GM21381 (cell line): Measurements from ENCODE around the gene GBP3.
"Not testable (repeated sequence)": the region's sequence is repeated elsewhere in the genome, so short reads cannot be mapped to it uniquely, and the experiment has no call there.

ENCODE experiments used
- ATAC-seq: cut with Tn5 transposase; IDR thresholded peaks from one replicate; pipeline ENCODE4 v1.9.1; 2021; ENCODE audit warnings: mild to moderate bottlenecking, moderate library complexity; ENCODE audit not compliant: unreplicated experiment

The GBP3 gene

DNA sequence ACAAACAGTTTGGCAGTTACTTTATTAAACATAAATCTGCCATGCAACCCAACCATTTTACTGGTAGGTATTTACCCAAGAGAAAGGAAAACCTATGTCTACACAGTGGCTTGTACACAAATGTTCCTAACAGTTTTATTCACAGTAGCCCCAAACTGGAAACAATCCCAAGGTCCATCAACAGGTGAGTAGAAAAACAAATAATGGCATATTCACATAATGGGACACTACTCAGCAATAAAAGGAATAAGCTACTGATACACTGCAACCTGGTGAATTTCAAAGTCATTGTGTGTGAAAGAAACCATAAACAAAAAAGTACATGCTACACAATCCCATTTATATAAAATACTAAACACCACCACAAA, 42.9 kb downstream of the GBP3 start:
- no peak for ATAC-seq

DNA sequence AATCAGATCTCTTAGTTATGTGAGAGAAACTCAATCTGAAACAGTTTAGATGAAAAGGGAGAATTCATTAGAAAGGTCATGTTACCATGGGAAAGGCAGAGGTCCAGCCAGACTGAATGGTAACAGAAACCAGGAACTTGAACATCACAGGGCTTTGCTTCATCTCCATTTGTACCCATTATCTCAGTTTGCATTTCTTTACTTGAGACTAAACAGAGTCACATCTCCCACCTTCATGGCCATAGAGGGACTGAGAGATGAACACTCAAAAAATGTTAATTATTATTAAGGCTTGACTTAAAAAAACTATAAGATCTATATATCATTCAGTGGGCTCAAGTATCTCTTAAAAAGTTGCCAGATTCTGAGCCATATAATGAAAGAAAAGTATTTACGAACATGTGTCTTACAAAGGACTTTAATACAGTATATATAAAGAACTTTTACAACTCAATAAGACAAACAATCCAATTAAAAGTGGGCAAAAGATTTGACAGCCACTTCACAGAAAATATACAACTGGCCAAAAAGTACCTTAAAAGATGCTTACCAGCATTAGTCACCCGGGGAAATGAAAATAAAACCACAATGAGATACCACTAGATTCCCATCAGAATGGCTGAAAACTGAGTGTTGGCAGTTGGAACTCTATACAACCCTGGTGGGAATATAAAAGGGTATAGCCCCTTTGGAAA, 43.5 kb downstream of the GBP3 start:
- no peak for ATAC-seq

DNA sequence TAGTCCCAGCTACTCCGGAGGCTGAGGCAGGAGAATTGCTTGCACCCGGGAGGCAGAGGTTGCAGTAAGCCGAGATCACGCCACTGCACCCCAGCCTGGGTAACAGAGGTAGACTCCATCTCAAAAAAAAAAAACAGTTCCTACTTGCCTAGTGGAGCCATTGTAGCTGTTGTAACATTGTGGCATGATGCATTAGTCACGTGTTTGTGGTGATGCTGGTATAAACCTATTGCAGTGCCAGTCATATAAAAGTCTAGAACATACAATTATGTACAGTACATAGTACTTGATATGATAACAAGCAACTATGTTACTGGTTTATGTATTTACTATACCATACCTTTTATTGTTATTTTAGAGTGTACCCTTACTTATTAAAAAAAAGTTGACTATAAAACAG, 46.4 kb downstream of the GBP3 start:
- ATAC-seq = no peak

DNA sequence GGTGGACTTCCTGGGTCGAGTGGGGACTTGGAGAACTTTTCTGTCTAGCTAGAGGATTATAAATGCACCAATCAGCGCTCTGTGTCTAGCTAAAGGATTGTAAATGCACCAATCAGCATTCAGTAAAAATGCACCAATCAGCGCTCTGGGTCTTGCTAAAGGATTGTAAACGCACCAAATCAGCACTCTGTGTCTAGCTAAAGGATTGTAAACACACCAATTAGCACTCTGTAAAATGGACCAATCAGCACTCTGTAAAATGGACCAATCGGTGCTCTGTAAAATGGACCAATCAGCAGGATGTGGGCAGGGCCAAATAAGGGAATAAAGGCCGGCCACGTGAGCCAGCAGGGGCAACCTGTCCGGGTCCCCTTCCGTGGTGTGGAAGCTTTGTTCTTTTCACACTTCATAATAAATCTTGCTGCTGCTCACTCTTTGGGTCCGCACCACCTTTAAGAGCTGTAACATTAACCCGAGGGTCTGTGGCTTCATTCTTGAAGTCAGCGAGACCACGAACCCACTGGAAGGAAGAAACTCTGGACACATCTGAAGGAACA, 48.0 kb downstream of the GBP3 start:
- not testable (repeated sequence) for ATAC-seq

DNA sequence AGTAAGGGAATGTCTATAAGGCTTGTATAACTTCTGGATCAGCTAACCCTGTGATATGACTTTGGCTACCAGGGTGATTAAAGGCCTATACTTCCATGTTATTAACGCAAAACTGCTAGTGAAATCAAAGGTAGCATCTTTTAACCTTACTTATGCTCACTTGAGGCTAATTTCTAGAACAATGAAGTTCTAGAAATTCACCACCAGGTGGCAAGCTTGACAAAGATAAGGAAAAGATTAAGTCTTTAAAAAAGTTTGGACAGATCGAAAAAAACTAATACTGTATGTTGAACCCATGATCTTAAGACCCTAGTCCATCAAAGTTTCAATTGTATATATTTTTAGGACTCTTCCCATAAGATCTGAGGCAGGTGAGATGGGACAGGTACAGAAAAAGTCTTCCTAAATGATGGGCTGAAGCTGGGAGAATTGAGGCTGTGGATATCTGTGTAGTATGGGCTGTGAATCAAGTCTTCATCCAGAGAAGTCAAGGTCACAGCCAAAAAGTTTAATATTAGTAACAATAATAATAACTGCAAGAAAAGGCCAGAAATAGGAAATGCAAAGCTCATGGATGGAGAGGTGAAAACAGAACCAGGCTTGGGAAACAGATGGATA, 49.0 kb downstream of the GBP3 start:
- ATAC-seq = no peak

DNA sequence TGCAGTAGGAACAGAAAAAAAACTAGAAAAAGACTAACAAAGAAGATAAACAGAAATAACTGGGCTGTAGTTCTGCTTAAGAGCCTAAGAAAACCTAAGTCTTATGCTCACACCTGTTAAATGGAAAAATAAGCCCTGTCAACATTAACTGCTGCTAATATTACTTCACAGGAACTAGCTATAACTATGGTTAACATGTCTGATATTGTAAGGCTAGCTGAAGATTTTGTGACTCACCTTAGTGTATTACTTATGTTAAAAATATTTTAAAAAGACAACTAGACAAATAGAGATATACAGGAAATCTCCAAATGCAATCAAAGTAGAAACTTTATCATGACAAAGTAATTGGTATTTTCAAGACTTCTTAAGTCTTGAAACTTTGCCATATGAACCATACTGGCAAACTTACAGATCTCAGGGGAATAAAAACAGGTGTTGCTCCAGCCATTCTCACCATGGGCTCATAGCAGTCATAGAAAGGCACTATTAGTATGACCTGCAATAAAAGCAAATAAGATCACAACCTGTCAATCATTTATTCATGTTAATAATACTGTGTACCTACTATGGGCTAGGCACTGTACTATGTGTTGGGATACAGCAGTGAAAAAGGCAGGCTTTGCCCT, 60.9 kb downstream of the GBP3 start:
- ATAC-seq = no peak

DNA sequence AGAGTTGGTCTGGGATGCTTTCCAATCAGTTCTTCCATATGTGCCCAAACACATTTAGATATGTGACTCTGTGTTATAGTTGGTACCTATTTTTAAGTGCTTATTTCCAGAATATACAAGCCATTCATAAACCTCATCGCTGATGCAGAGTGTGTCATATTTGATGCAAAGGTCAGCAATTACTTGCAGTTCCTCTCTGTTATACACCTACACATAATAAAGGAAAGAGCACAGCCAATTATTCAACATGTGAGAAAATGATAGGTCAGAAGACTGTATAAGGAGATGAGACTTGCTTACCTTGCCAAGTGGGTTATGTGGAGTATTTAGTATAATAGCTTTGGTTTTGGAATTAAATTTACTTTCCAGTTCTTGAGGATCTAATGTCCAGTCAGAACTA, 61.6 kb downstream of the GBP3 start:
- ATAC-seq = no peak
